Astrocyte (in vitro differentiated cells and primary cell): ENCODE results near the gene CST8. TPM values are rescaled to one million over a fixed set of nuclear protein-coding genes. Genes with fewer than 3 reads are reported as not detected.

Experiments
- DNase-seq: peaks from one replicate; pipeline ENCODE4 v3.0.0-alpha.2; 2010; ENCODE audit warnings: low read depth
- FAIRE-seq: peaks from 2 replicates; lab custom pipeline; 2011; peaks lifted over from hg19 to GRCh38; lab: Jason Lieb, UNC
- H2AFZ ChIP-seq: 2 replicates; pipeline ENCODE4 v1.6.0; 2012; ENCODE audit warnings: low read depth, low read length, inconsistent platforms
- H3K27ac ChIP-seq: 2 replicates; pipeline ENCODE4 v1.5.1; 2011; ENCODE audit warnings: low read depth, low read length, inconsistent platforms
- H3K27me3 ChIP-seq: 2 replicates; pipeline ENCODE4 v1.6.0; 2011; ENCODE audit warnings: low read length, inconsistent platforms; ENCODE audit not compliant: insufficient read depth
- H3K36me3 ChIP-seq: 2 replicates; pipeline ENCODE4 v1.5.1; 2011; ENCODE audit warnings: low read length, inconsistent platforms; ENCODE audit not compliant: insufficient read depth
- H3K4me1 ChIP-seq: 2 replicates; pipeline ENCODE4 v1.5.1; 2011; ENCODE audit warnings: low read length, inconsistent platforms; ENCODE audit not compliant: insufficient read depth
- H3K4me2 ChIP-seq: 2 replicates; pipeline ENCODE4 v1.6.0; 2012; ENCODE audit warnings: low read length, inconsistent platforms
- H3K4me3 ChIP-seq: 2 replicates; pipeline ENCODE4 v1.5.1; 2011; ENCODE audit warnings: low read depth, mild to moderate bottlenecking, low read length, inconsistent platforms; ENCODE audit not compliant: insufficient read depth
- H3K79me2 ChIP-seq: 2 replicates; pipeline ENCODE4 v1.6.0; 2012; ENCODE audit warnings: mild to moderate bottlenecking, low read length, inconsistent platforms; ENCODE audit not compliant: insufficient read depth
- H3K9ac ChIP-seq: 2 replicates; pipeline ENCODE4 v1.6.0; 2012; ENCODE audit warnings: mild to moderate bottlenecking, low read length, inconsistent platforms
- H3K9me3 ChIP-seq: 2 replicates; pipeline ENCODE4 v1.5.1; 2012; ENCODE audit warnings: low read depth, mild to moderate bottlenecking, low read length, inconsistent platforms; ENCODE audit not compliant: insufficient read depth
- H4K20me1 ChIP-seq: 2 replicates; pipeline ENCODE4 v1.6.0; 2012; ENCODE audit warnings: low read length, inconsistent platforms; ENCODE audit not compliant: insufficient read depth
- H3K27ac Mint-ChIP-seq: one replicate; pipeline ENCODE4 v1.8.0; 2021; ENCODE audit warnings: mild to moderate bottlenecking, mixed read lengths; ENCODE audit not compliant: unreplicated experiment
- H3K27me3 Mint-ChIP-seq: one replicate; pipeline ENCODE4 v1.8.0; 2021; ENCODE audit warnings: low read depth, mixed read lengths; ENCODE audit not compliant: unreplicated experiment
- H3K36me3 Mint-ChIP-seq: one replicate; pipeline ENCODE4 v1.8.0; 2021; ENCODE audit warnings: low read depth, mixed read lengths; ENCODE audit not compliant: unreplicated experiment
- H3K4me1 Mint-ChIP-seq: one replicate; pipeline ENCODE4 v1.8.0; 2021; ENCODE audit warnings: low read depth, mixed read lengths; ENCODE audit not compliant: unreplicated experiment
- H3K4me3 Mint-ChIP-seq: one replicate; pipeline ENCODE4 v1.8.0; 2021; ENCODE audit warnings: mild to moderate bottlenecking, moderate library complexity, mixed read lengths; ENCODE audit not compliant: unreplicated experiment
- H3K9me3 Mint-ChIP-seq: one replicate; pipeline ENCODE4 v1.8.0; 2021; ENCODE audit warnings: mild to moderate bottlenecking, mixed read lengths; ENCODE audit not compliant: unreplicated experiment
- EZH2 ChIP-seq: IDR thresholded peaks from 2 replicates; pipeline ENCODE4 v1.6.1; 2012; ENCODE audit warnings: mild to moderate bottlenecking, low read length, inconsistent platforms; ENCODE audit not compliant: insufficient read depth
- total RNA-seq: library from RNA; stranded (reverse); gene quantifications from 2 replicates; pipeline ENCODE4 v1.2.1, GENCODE V29; 2021
- TF ChIP-seq, protein P1 (sequence below): IDR thresholded peaks from 2 replicates; pipeline ENCODE4 v1.5.1; 2011; ENCODE audit warnings: low read depth, mild to moderate bottlenecking, inconsistent platforms, low read length, moderate library complexity; ENCODE audit not compliant: insufficient read depth

The CST8 gene
- total RNA-seq, 1 donor from 2014 or later: not detected

DNA sequence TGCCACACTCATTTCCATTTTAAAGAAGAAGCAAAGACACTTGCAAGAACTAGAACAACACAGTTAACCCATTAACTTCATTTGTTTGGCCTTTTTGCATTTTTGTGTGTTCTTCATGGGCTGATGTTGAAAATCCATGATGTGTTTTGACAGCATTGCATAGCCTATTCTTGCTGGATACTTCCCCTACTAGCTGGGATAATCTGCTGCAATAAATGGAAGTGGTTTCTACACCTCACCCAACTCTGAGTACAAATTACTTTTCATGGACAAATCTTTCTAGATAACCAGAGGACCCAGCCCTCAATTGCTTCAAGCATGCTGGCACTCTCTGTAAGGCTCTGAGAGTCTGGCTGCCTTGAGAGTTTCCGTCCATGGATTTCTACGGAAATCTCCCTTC is 50.9 kb downstream of the CST8 start:
- no peak overlapping the region for H3K9ac ChIP-seq
- H3K27ac Mint-ChIP-seq: no peak overlapping the region
- H3K36me3 ChIP-seq: no peaks in the 10 kb centered on the region
- H4K20me1 ChIP-seq: no peaks in the 10 kb centered on the region
- H3K9me3 Mint-ChIP-seq: peaks cover 5% of the 10 kb centered on the region
- TF ChIP-seq EZH2: no peak
- TF ChIP-seq, protein P1, sequence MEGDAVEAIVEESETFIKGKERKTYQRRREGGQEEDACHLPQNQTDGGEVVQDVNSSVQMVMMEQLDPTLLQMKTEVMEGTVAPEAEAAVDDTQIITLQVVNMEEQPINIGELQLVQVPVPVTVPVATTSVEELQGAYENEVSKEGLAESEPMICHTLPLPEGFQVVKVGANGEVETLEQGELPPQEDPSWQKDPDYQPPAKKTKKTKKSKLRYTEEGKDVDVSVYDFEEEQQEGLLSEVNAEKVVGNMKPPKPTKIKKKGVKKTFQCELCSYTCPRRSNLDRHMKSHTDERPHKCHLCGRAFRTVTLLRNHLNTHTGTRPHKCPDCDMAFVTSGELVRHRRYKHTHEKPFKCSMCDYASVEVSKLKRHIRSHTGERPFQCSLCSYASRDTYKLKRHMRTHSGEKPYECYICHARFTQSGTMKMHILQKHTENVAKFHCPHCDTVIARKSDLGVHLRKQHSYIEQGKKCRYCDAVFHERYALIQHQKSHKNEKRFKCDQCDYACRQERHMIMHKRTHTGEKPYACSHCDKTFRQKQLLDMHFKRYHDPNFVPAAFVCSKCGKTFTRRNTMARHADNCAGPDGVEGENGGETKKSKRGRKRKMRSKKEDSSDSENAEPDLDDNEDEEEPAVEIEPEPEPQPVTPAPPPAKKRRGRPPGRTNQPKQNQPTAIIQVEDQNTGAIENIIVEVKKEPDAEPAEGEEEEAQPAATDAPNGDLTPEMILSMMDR: no peak
- H3K4me1 Mint-ChIP-seq: peaks cover 4% of the 10 kb centered on the region
- DNase-seq (no peak), FAIRE-seq (no peak)
- H3K9me3 ChIP-seq: no peaks in the 10 kb centered on the region
- H3K4me3 ChIP-seq: no peak overlapping the region
- no peaks in the 10 kb centered on the region for H3K27me3 ChIP-seq
- H3K4me2 ChIP-seq: no peak overlapping the region
- no peaks in the 10 kb centered on the region for H3K4me1 ChIP-seq
- no peaks in the 10 kb centered on the region for H3K36me3 Mint-ChIP-seq
- no peak overlapping the region for H2AFZ ChIP-seq
- H3K27me3 Mint-ChIP-seq: peaks cover 24% of the 10 kb centered on the region
- H3K4me3 Mint-ChIP-seq: no peak overlapping the region
- no peaks in the 10 kb centered on the region for H3K79me2 ChIP-seq
- H3K27ac ChIP-seq: no peak overlapping the region

DNA sequence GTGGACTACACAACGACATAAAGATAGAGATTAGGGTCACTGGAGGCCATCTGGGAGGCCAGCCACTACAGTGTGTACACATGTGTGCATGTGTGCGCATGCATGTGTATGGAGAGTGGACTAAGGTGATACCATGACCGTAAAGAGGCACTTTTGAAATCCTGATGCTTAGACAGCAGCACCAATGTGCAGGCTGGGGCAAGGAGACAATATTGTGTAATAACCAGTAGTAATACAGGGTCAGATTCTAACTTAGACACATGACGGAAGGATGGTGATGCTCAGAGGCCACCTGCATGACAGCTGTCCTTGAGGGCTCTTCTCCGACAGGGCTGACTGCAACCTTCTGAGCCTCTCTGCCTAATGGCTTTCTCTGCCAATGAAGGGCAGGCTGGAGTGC is 51.9 kb downstream of the CST8 start:
- Histone ChIP-seq H3K4me2 (no peak overlapping the region), H3K9ac (no peak overlapping the region), H3K9me3 (no peaks in the 10 kb centered on the region), H2AFZ (no peak overlapping the region), H3K36me3 (no peaks in the 10 kb centered on the region), H3K4me3 (no peak overlapping the region), H3K4me1 (no peaks in the 10 kb centered on the region), H3K27me3 (no peaks in the 10 kb centered on the region), H3K27ac (no peak overlapping the region), H3K79me2 (no peaks in the 10 kb centered on the region), H4K20me1 (no peaks in the 10 kb centered on the region)
- no peak overlapping the region for H3K4me3 Mint-ChIP-seq
- peaks cover 5% of the 10 kb centered on the region for H3K9me3 Mint-ChIP-seq
- no peak for DNase-seq
- H3K27ac Mint-ChIP-seq: no peak overlapping the region
- H3K27me3 Mint-ChIP-seq: peaks cover 31% of the 10 kb centered on the region
- TF ChIP-seq EZH2: no peak
- TF ChIP-seq, protein P1: no peak
- FAIRE-seq: no peak
- H3K36me3 Mint-ChIP-seq: no peaks in the 10 kb centered on the region
- H3K4me1 Mint-ChIP-seq: peaks cover 4% of the 10 kb centered on the region

GRCh38 chr20:23544133-23544532 is 53.2 kb downstream of the CST8 start:
- Histone ChIP-seq H3K27me3 (no peaks in the 10 kb centered on the region), H4K20me1 (no peaks in the 10 kb centered on the region), H3K9ac (no peak overlapping the region), H3K4me1 (no peaks in the 10 kb centered on the region), H3K36me3 (no peaks in the 10 kb centered on the region), H2AFZ (no peak overlapping the region), H3K4me2 (no peak overlapping the region), H3K4me3 (no peak overlapping the region), H3K79me2 (no peaks in the 10 kb centered on the region), H3K9me3 (no peaks in the 10 kb centered on the region), H3K27ac (no peak overlapping the region)
- Mint-ChIP-seq H3K4me1 (peaks cover 4% of the 10 kb centered on the region), H3K4me3 (no peak overlapping the region), H3K36me3 (no peaks in the 10 kb centered on the region), H3K9me3 (peaks cover 5% of the 10 kb centered on the region), H3K27me3 (peaks cover 42% of the 10 kb centered on the region), H3K27ac (no peak overlapping the region)
- DNase-seq: no peak
- TF ChIP-seq EZH2: no peak
- TF ChIP-seq, protein P1: no peak
- FAIRE-seq: no peak

Other genes starting within 250 kb of the CST8 start
- 17.9 and 19.3 TPM in 2 replicates for gene NXT1, start 140.3 kb upstream of the CST8 start, total RNA-seq
- 12.2 and 16.3 TPM in 2 replicates for gene GZF1, start 128.9 kb upstream of the CST8 start, total RNA-seq
- gene NAPB, start 69.6 kb upstream of the CST8 start, total RNA-seq: 10.2 and 13.1 TPM in 2 replicates
- gene CSTL1, start 51.4 kb upstream of the CST8 start, total RNA-seq: not detected in 2 replicates
- gene CST11, start 38.2 kb upstream of the CST8 start, total RNA-seq: not detected in 2 replicates
- gene CST9L, start 77.4 kb downstream of the CST8 start, total RNA-seq: not detected in 2 replicates
- not detected in 2 replicates for gene CST9, start 114.8 kb downstream of the CST8 start, total RNA-seq
- 316 and 355 TPM in 2 replicates for gene CST3, start 146.8 kb downstream of the CST8 start, total RNA-seq
- not detected in 2 replicates for gene CST4, start 197.9 kb downstream of the CST8 start, total RNA-seq